Measurements from ENCODE around the gene SHMT2. TPM values are rescaled to one million over a fixed set of nuclear protein-coding genes. Genes with fewer than 3 reads are reported as not detected.

The SHMT2 gene
- total RNA-seq, 1 donor from 2014 or later, result 78.7 TPM

DNA sequence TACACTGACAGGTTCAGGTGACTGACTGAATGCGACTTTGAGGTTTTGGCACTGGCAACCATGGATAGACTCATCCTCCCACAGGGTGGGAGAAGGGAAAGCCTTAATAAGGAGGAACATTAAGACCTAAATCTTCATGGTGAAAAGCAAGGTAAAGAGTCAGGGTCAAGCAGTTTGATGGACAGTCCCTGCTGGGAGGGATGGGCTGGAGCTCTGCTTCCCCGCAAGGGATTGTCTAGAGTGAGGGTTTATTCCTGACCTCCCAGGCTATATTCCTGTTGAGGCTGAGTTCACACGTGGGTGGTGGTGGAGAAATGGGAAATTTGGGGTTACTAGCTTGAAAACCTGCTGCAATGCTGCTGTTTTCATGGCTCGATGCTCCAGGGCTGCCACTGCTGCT, 30.9 kb downstream of the SHMT2 start:
- H3K36me3 Mint-ChIP-seq, result peaks cover 29% of the 10 kb centered on the region
- H3K4me1 Mint-ChIP-seq, result no peaks in the 10 kb centered on the region
- H3K27ac Mint-ChIP-seq, result no peak overlapping the region
- H3K4me3 Mint-ChIP-seq, result no peak overlapping the region
- no peak for DNase-seq (ENCODE audit: low spot score in 2 of 2, unreplicated experiment in 2 of 2)
- no peaks in the 10 kb centered on the region for H3K27me3 Mint-ChIP-seq (ENCODE audit: low read depth)
- TF ChIP-seq CTCF (IDR thresholded peaks at IDR 0.05; ENCODE audit: unreplicated experiment), result no peak
- no peaks in the 10 kb centered on the region for H3K9me3 Mint-ChIP-seq

DNA sequence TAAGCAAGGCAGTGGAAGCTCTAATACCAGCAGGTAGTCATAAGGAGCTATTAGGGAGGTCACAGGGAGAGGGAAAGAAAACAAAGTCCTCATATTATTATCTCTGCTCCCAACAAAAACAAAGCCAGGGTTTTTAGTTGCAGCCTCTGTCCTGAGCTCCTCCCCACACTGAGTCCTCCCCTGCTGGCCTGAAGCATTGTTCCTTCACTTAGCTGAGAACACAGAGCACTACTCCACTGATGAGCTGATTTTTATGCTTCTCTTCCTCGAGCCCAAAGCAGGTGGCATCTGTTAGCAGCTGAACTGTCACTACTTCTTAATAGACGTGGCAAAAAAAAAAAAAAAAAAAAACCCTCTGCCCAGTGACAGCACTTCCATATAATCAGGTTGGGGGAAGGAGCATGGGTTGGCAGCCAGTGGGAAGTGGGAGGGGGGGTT, 31.9 kb downstream of the SHMT2 start:
- Mint-ChIP-seq H3K4me1 (no peaks in the 10 kb centered on the region), H3K27ac (no peak overlapping the region), H3K9me3 (no peaks in the 10 kb centered on the region), H3K27me3 (ENCODE audit: low read depth) (no peaks in the 10 kb centered on the region), H3K36me3 (peaks cover 25% of the 10 kb centered on the region), H3K4me3 (no peak overlapping the region)
- no peak for TF ChIP-seq CTCF (IDR thresholded peaks at IDR 0.05; ENCODE audit: unreplicated experiment)
- DNase-seq (ENCODE audit: low spot score in 2 of 2, unreplicated experiment in 2 of 2), result no peak

- Mint-ChIP-seq H3K4me3 (no peak overlapping the region), H3K4me1 (no peaks in the 10 kb centered on the region), H3K27ac (no peak overlapping the region), H3K27me3 (ENCODE audit: low read depth) (no peaks in the 10 kb centered on the region), H3K9me3 (no peaks in the 10 kb centered on the region), H3K36me3 (peaks cover 31% of the 10 kb centered on the region)
- no peak for TF ChIP-seq CTCF (IDR thresholded peaks at IDR 0.05; ENCODE audit: unreplicated experiment)
- no peak for DNase-seq (ENCODE audit: low spot score in 2 of 2, unreplicated experiment in 2 of 2)
These were observed 32.8 kb downstream of the SHMT2 start for GRCh38 chr12:57262126-57262822.

DNA sequence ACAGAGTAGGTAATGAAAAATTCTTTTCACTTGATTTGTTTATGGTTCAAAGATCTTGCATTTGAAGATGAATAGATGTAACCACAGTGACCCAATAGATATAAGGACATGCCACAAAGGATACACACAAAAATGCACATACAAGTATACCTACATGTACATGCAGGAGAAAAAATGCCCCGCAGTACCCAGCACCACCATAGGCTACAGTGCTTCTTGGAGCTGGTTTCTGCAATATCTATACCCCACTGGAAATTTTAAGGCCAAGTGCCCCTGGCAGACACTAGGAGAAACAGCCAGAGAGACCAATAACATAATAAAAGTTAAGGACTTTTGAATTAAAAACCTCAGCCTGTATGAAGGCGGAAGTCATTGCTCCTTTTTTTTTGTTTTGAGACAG, 33.6 kb downstream of the SHMT2 start:
- no peak for DNase-seq (ENCODE audit: low spot score in 2 of 2, unreplicated experiment in 2 of 2)
- Mint-ChIP-seq H3K9me3 (no peaks in the 10 kb centered on the region), H3K36me3 (peaks cover 36% of the 10 kb centered on the region), H3K27me3 (ENCODE audit: low read depth) (no peaks in the 10 kb centered on the region), H3K27ac (no peak overlapping the region), H3K4me1 (no peaks in the 10 kb centered on the region), H3K4me3 (no peak overlapping the region)
- no peak for TF ChIP-seq CTCF (IDR thresholded peaks at IDR 0.05; ENCODE audit: unreplicated experiment)

GRCh38 chr12:57266681-57267080, 37.2 kb downstream of the SHMT2 start:
- TF ChIP-seq CTCF (IDR thresholded peaks at IDR 0.05; ENCODE audit: unreplicated experiment), result no peak
- Mint-ChIP-seq H3K9me3 (no peaks in the 10 kb centered on the region), H3K27me3 (ENCODE audit: low read depth) (no peaks in the 10 kb centered on the region), H3K36me3 (peaks cover 45% of the 10 kb centered on the region), H3K4me3 (no peak overlapping the region), H3K4me1 (no peaks in the 10 kb centered on the region), H3K27ac (no peak overlapping the region)
- no peak for DNase-seq (ENCODE audit: low spot score in 2 of 2, unreplicated experiment in 2 of 2)
